ENCODE results near the gene RO60.

DNA sequence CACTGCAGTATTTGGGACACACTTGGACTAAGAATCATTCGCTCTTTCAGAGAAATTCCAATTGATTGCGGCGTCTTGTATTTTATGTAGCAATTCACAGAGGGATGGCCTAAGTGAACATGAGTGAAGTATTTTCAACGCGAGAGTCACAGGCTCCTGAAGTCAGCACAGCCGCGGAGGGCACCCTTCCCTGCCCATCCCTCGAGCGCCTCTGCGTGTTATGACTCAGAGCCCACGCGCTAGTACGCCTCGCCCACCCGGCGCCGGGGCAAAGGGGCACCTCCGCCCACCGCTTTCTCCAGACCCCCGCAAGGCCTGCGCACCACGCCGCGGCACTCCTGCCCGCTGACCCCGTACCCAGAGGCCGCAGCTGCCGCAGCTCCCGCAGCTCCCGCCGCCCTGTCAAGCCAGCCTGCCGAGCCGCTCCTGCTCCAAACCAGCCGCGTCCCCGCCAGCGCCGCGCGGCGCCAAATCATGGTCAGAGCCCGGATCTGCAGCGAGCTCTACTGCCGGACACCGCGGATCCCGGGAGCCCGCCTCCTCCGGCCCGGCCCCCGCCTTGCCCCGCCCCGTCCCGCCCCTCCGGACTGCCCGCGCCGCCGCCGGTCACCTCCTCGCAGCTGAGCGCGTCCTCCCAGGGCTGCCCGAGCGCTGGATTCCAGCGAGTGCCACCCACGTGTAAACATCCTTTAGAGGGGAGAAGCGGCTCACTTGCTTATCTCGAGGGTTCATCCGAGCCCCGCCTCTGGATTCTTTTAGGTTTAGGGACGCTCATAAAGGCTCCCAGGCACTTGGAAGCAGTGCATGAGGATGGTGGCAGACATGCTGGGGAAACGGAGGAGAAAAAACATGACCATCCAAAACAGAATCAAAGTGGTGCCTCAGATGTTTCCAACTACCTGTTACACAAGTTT lies 45.8 kb downstream of the RO60 start, which contains the start of gene GLRX2:
- TF ChIP-seq CBX2 (IDR thresholded peaks at IDR 0.05; ENCODE audit: low read depth, low read length) (no peak), CBX2 (CRISPR knock-in tag; IDR thresholded peaks at IDR 0.05; ENCODE audit: low read depth) (no peak), ZBTB40 (IDR thresholded peaks at IDR 0.05) (no peak), ZBTB40 (CRISPR knock-in tag; IDR thresholded peaks at IDR 0.05) (no peak), SRSF9 (IDR thresholded peaks at IDR 0.05; ENCODE audit: borderline replicate concordance, insufficient read depth, low read depth, low read length, poor library complexity, severe bottlenecking) (no peak), POLR2A (IDR thresholded peaks at IDR 0.05; ENCODE audit: insufficient read depth in 1 of 2, low read depth in 2 of 2, low read length in 2 of 2) (peak; percentile 79 to 86), NFKBIZ (CRISPR knock-in tag; IDR thresholded peaks at IDR 0.05) (no peak; the same call in 1 of the 2 replicates)

Data from HepG2 (cell line).